Stimulated activated naive CD4-positive, alpha-beta T cell treated with Interleukin-2 at 50 U/mL for 16 hours (primary cell): ENCODE data around the gene SH2D2A.

Experiments used
- DNase-seq: peaks from one replicate; lab custom pipeline; 2025; lab: John Stamatoyannopoulos, UW

SH2D2A gene

DNA sequence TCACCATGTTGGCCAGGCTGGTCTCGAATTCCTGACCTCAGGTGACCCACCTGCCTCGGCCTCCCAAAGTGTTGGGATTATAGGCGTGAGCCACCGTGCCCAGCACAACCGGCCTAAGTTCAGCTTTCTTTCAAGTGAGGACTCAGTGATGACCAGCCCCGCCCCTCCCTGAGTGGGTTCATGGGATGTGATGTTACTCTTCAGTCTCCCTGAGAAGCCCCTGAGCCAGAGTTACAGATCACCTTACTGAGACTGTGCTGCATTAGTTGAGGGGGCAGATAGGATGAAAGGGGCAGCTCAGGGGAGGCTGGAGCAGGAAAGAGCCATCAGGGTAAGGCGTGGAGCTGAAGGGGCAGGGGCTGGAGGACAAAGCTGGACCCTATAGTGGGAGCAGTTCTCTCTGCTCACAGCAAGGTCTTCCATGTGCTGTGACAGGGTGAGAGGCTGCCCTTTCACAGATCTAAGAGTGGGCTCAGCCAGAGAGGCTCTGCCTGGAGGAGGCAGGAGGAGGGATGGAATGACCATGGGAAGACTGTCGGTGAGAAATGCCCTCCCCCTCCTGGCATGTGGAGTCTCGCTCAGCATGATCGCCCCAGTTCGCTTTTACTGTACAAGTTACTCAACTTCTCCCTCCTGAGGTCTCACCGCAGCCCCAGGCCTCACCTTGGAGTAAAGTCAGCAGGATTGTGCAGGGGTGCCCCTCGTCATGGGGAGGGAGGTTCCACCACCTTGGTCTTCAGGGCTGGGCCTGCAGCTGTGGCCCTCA is 13.4 kb downstream of the SH2D2A start:
- DNase-seq, result no peak

DNA sequence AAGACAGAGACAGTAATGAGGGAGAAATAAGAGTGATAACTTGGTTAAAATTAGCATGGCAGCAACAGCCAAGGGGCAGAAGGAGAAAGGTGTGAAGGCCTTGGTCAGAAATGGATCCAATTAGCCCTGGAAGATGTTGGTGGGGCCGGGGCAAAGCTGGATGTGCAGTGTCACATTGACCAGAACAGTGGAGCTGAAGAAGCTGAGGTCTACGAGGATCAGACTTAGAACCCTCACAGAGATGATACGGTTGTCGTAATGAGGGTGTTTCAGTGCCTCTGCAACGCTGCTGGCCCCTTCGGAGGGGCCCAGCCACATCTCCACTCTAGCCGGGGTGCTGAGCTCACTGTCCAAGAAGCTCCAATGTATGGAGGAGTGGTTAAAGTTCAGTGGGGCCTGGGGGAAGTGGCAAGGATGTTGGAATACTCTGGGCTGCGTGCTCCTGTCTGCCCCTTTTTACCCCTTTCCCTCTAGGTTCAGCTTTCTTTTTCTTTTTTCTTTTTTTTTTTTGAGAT is 14.2 kb downstream of the SH2D2A start:
- DNase-seq, result no peak

DNA sequence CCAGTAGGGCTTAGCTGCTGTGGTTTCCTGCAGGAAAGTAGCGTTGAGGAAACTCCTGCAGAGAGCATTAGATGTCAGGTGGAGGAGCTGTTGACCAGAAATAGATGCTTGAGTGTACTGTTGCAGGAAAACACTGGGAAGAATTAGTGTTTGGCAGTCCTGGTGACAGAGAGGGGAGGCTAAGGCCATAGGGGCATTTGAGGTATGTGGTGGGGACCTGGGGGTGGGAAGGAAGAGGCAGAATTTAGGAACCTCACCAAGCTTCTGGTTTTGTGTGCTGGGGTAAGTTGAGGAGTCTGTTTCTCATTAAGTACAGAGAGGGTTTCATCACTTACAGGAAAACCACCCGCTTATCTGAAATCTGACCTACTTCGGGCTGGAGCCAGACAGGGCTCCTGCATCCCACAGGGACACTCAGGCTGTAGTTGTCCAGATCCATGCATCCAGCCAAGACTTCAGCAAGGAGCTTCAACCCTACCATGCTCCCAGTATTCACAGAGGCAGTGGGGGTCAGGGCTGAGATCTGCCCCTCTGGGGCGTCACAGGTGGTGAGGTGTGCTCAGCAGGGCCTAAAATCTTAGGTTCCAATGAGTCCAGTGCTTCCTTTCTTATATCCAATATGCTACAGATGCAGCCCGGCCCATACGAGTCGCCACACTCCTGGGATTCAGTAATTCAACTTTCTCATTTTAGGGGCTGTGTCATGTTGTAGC is 15.1 kb downstream of the SH2D2A start:
- no peak for DNase-seq

DNA sequence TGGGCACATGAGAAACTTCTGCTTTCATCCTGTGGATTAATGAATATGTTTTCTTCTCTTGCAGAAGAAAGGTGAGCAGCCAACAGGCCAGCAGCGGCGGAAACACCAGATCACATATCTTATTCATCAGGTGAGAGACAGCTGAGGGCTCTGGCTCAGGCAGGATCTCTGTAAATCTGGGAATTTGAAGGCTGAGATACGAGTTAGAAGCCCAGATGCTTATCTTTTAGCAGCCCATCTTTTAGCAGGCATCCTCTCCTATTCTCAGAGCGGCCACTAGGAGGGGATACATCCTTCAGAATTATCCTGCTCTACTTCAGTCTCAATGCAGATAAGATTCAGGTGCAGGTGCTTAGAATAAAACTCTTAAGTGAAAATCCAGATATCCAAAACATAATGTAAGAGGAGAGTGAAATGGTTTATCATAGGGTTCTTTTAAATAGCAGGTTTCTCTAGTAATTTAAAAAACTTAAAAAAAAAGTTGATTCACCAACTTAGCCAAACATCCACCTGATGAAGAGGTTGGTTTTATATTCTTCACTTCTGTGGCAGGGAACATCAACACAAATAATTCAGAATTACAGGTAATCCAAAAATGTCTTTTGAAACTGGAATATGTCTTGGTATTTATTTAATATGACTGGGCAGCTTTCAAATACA is 19.3 kb downstream of the SH2D2A start:
- no peak for DNase-seq

DNA sequence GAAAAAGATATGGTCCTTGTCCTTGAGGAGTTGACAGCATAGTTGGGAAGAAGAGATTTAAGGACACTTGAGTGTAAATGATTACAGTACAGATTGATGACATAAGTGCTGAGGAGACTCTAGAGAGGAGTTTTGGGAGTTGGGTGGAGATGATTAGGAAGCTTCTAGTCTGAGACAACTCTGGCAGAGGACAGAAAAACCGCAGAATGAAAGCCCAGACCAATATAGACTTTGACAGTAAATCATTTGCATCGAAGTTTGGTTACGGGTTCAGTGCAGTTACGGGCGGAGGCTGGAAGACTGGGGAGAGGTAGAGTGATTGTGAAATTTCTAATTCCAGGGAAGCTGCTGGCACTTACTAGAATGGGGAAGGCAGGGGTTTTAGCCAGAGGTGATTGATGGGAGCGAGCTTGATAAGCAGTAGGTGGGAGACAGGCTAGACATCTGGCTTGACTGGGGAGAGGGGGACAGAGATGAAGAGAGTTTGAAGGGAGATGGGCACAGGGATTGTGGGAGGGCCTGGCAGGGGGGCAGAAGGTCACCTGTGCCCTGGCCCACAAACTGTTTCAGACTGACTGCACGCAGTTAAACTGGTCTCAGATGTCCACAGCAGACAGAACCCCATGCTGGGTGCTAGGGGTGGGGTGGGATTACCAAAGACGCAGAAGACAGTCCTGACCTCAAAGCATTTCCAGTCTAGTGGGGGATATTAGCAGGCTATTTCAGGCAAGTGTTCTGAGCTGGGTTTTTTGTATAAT is 20.1 kb downstream of the SH2D2A start:
- DNase-seq, result no peak

DNA sequence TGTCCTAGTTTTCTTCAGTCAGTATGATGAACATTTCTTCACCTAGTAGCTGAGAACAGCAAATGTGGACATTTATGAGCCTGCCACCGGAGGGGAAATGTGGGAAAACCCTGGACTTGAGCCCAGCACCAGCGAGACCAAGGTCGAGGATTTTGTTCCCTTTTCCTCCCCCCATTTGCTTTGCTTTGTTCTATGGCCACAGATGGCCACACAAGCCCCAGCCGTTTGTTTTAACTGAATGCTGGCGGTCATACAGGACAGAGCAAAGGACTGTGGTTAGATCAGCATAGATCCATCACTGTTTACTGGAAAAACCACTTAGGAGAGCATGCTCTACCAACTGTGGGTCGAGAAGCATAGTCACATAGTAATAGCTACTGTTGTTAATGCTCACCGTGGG is 20.9 kb downstream of the SH2D2A start:
- DNase-seq, result no peak

DNA sequence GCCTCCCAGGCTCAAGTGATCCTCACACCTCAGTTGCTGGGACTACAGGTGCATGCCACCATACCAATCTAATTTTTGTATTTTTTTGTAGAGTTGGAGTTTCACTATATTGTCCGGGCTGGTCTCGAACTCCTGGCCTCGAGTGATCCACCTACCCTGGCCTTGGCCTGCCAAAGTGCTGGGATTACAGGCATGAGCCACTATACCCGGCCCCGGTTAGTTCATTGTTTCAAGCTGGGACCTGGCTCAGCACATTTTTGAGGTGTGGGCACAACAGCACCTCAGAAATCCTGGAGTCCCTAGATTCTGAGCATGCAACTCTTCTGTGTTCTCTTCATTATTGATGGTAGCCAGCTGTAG is 21.3 kb downstream of the SH2D2A start:
- DNase-seq, result no peak

DNA sequence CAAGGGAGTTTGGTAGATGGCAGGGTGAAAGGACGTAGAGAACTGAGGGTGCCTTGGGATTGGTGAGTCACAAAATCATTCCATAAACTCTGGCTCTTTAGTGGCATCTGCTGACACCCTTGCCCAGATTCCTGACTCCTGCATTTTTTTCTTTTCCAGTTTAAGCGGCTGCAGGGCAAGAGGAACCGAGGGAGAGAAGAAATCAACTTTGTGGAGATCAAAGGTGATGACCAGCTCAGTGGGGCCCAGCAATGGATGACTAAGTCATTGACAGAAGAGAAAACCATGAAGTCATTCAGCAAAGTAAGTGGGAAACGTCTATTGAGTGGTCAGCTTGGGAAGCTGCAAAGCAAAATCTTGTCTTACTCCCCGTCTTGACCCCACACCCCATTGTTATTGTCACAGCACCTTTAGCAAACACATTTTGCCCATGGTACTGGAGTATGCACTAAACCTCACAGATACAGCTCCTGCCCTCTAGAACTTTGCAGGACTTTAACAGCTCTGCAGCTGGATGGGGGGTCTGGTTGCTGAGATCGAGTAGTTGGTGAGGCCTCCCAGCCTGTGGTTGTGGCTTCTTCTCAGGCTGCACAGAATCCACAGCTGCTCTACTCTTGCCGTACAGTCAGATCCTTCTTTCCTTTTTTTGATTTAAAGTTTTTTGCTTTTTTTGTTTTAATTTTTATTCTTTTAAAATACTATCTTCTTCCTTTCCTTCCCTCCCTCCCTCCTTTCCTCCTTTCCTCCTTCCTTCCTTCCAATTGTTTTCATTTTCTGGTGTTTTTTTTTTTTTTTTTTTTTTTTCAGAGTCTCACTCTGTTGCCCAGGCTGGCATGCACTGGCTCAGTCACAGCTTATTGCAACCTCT is 21.9 kb downstream of the SH2D2A start:
- no peak for DNase-seq

DNA sequence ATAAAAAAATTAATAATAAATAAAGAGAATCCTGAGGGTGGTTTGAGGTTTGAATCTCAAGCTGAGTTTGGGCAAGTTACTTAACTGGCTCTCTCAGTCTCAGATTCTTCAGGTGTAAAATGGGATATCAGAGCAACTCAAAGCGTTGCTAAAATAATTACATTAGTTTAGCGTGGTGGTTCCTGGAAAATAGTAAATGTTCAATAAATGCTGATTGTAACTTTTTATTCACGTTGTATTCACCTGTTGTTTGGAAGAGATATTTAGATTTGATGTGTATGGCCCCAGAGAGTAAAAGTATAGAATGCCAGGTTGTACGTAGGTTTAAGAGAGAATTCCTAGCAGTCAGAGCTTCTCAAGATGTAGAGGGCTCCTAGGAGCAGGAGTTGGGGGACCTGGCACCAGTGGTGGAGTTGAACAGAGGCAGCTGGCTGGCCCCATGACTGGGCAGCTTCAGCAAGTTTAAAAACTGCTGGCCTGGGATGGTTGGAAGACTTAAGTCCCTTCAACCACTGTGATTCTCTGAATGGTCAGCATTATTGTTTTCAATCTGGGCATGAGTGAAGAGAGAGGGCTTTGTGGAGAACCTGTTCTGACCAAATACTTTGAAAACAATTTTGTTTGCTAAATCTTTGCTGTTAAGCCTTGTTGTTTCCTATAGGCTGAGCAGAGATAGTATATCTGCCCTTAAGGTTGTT is 26.9 kb downstream of the SH2D2A start:
- DNase-seq, result no peak

DNA sequence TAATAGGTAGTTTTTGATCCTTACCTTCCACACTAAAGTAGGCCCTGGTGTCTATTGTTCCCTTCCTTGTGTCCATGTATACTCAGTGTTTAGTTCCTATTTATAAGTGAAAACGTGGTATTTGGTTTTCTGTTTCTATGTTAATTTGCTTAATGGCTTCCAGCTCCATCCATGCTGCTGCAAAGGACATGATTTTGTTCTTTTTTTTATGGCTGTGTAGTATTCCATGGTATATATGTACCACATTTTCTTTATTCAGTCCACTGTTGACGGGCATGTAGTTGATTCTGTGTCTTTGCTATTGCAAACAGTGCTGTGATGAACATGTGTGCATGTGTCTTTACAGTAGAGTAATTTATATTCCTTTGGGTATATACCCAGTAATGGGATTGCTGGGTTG is 28.5 kb downstream of the SH2D2A start:
- DNase-seq, result no peak

DNA sequence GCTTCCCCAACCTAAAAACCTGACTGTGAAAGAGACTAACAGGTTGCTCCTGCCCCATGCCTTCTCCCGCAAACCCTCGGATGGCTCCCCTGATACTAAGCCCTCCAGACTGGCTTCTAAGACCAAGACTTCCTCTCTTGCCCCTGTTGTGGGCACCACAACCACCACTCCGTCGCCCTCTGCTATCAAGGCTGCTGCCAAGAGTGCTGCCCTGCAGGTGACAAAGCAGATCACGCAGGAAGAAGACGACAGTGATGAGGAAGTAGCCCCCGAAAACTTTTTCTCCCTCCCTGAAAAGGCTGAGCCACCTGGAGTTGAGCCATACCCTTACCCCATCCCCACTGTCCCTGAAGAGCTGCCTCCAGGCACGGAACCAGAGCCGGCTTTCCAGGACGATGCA is 30.0 kb downstream of the SH2D2A start:
- DNase-seq, result no peak

DNA sequence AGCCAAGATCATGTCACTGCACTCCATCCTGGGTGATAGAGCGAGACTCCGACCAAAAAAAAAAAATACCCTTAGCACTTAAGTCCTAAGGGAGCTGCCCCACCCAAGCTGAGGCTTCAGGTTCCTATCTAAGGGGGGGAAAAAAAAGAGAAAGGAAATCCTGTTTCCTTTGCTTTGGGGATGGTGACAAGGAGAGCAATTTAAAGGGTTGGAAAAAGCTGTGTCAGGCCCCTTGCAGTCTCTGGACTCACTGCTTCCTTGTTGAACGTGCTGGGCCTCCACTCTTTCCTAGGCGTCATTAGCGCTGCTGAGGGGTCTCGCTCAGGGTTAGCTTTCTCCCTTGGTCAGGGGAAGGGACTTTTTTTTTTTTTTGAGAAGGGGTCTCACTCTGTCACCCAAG is 31.2 kb downstream of the SH2D2A start:
- DNase-seq, result no peak

DNA sequence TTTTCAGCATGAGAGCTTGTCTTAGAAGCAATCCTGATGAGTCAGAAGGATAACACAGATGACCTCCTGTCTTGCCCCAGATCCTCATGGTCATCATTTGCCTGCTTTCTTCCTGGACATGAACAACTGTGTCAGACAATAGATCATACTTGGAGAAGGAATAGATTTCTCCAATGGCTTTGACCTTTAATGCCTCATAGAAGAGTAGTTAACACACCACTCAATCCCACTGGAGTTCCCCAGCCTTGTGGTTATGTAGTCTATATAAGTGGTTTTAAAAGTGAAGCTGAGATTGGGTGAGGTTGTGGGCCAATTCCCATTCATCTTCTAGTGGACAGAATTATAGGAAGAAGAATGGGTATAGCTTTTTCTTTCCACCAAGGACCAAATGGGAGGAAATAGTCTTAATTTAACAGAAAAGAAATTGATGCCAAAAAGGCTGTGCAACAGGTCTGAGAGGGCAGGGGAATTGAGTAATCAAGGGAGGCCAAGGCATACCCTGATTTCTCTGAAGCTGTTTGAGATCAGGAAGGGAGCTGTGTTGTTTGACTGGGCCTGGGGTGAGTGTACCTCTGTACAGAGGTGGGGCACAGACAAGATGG is 35.0 kb downstream of the SH2D2A start:
- DNase-seq, result no peak

DNA sequence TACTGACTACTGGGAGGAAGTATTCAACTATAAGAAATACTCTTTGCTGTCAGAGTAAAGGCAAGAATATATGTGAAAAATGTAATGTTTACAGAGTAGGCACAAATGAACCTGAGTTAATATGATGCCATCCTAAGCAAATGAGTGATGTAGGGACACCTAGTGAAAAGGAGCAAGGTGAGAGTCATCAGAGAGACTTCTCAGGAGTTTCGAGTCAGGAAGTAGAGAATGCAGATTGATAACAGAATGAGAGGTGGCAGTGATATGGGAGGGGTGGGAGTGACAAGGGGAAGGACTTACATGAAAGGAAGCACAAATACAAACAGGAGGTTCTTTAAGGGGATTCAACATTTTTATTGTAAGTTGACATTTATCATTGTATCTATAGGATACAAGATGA is 39.1 kb downstream of the SH2D2A start:
- DNase-seq, result no peak

DNA sequence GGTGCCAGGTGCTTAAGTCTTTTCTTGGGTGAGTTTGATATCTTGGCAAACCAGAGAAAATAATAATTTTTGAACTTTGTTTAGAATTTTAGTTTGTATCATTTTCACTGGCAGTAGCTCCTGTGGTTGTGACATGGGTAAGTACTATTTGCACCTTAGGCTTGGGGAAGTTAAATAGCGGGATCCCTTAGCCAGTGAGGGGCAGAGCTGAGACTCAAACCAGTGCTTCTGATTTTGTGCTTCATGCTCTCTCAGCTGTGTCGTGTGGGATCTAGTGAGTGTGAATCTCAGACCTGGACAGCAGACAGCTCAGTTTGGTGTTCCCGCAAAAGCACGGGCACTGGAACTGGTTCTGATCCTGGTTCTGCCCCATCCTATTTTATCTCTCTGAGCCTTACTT is 39.7 kb downstream of the SH2D2A start:
- DNase-seq, result no peak

DNA sequence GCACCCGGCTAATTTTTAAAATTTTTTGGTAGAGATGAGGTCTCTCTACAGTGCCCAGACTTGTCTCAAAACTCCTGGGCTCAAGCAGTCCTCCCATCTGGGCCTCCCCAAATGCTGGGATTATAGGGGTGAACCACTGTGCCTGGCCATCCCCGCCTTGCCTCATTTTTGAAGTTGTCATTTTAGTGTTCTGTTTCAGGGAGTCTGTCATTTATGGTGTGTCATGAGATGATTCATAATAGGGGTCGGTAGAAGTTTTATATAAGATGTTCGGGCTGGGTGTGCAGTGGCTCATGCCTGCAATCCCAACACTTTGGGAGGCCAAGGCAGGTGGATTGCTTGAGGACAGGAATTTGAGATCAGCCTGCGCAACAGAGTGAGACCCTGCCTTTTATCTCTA is 40.8 kb downstream of the SH2D2A start:
- no peak for DNase-seq

DNA sequence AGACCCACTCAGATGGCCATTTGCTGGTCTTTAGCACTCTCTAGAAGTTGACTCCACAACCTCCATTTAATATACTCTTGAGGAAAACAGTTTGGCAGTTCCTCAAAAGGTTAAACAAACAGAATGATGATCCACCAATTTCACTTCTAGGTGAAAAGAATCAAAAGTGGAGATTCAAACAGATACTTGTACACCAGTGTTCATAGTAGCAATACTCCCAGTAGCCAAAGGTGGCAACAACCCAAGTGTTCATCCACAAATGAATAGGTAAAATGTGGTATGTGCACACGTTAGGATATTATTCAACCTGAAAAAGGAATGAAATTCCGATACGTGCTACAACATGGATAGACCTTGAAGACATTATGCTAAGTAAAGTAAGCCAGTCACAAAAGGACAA is 43.0 kb downstream of the SH2D2A start:
- DNase-seq, result no peak

DNA sequence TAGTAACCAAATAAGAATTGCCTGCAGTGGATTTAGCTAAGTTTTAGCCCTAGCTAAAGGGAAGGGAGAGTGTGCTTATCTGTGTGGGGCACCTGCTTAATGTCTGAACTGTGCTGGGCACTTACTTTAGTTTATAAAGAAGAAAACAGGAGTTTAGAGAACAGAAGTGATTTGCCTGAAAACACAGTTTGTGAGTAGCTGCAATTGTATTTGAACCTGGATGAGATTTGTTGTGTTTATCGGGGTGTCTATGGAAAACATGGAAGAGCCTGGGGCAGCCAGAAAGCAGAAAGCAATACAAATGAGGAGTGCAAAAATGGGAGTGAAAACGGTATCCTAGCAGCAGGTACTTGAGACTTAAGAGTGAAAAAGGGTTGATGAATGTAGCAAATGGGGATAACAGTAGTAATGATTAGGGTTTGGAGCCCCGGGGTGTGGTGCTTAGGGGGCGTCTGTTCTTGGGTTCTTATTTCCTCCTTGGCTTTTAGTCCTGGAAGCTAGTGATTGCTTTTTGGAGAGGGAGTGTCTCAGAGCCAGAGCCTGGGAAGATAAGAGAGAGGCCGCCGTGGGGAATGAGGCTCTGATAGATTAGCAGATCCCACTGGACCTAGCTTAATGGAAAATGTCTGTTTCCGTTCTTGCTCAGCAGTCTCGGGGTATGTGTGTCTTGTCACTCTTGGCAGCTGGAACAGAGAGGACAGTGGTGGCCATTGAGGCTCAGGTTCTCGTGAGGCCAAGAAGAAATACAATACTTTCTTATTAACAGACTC is 43.7 kb downstream of the SH2D2A start:
- no peak for DNase-seq

DNA sequence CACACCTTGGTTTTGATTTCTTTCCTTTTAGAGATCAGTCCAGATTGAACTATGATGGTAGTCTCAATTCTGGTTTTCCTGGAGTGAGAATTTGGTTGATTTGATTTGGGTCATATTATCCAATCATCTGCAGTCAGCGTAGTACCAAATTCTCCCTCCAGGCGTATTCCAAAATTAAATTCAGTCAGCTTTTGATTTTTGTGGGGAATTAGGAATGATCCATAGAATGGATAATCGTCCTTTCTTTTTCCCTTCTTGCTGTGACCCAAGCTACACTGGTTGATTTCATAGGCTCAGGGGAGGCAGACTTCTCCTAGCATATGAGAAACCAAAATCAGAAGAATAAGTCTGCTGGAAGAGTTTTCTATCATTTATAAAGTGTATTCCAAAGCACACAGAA is 44.4 kb downstream of the SH2D2A start:
- no peak for DNase-seq
